H1 (cell line): ENCODE data around the gene HMCN2. TPM values are rescaled to one million over a fixed set of nuclear protein-coding genes. Genes with fewer than 3 reads are reported as not detected.

Experiments
- HDAC2 ChIP-seq, 2 experiments: fragments of 300-600 bp in 1 of 2; sonication (generic) in 1 of 2; IDR thresholded peaks; 2 replicates each; pipeline ENCODE4 v1.6.1; 2011 to 2012; ENCODE audit warnings: low read depth in 2 of 2, low read length in 2 of 2, mild to moderate bottlenecking in 2 of 2, moderate library complexity in 2 of 2, borderline replicate concordance in 1 of 2, inconsistent platforms in 1 of 2
- polyA plus RNA-seq, 7 experiments: library from polyadenylated mRNA; depleted of rRNA in 3 of 7; stranded (reverse) in 5 of 7; unstranded in 2 of 7; fragments of >200 nt in 5 of 7; fragments of 200-250 nt in 2 of 7; gene quantifications; 1 replicate in 5 of 7; 2 replicates in 1 of 7; 4 replicates in 1 of 7; pipeline versions ENCODE4 v1.2.1 to v1.2.3, GENCODE V29; 2011 to 2013; ENCODE audit warnings: missing spikeins in 2 of 7, mixed read lengths in 2 of 7
- total RNA-seq: library from RNA; stranded (reverse); fragmentation: NEBNext Ultra II Directional; extraction: Animal tissue kit (Norgen Biotek cat#: 25700); gene quantifications from 2 replicates; pipeline ENCODE4 v1.2.1, GENCODE V29; 2021
- TF ChIP-seq, protein P1 (sequence below): fragments of 300-600 bp; sonication (generic); IDR thresholded peaks from 2 replicates; pipeline ENCODE4 v1.7.1; 2012; ENCODE audit warnings: low read length, moderate library complexity, mild to moderate bottlenecking, inconsistent platforms; ENCODE audit not compliant: insufficient replicate concordance
- TF ChIP-seq, protein P2 (sequence below): IDR thresholded peaks from 2 replicates; pipeline ENCODE4 v1.6.1; 2012; ENCODE audit warnings: inconsistent platforms

Gene HMCN2
- total and polyA plus RNA-seq, 2 of the 8 experiments (the other 6 are each of a cell fraction or from before 2014, with no cell fraction given): 5.0 to 9.1 TPM

DNA sequence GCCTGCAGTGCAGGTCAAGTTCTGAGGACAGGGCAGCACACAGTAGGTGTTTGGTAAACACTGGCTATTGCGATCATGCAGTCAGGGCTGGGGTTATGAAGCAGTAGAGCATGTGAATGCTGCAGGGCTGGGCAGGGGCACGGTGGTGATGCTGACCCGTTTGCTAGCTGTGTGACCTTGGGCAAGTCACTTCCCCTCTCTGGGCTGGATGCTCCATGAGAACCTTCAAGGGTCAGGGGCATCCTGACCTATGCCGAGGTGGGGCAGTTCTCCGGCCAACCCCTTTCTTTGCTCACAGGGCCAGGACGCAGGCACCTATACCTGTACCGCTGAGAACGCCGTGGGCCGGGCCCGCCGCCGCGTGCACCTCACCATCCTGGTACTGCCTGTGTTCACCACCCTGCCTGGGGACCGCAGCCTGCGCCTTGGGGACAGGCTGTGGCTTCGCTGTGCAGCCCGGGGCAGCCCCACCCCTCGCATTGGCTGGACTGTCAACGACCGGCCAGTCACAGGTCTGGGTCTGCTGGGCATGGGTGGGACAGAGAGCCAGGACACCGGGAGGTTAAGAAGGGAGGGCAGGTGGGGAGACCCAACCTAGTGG, 140.2 kb downstream of the HMCN2 start (continued):
- TF ChIP-seq, protein P1, sequence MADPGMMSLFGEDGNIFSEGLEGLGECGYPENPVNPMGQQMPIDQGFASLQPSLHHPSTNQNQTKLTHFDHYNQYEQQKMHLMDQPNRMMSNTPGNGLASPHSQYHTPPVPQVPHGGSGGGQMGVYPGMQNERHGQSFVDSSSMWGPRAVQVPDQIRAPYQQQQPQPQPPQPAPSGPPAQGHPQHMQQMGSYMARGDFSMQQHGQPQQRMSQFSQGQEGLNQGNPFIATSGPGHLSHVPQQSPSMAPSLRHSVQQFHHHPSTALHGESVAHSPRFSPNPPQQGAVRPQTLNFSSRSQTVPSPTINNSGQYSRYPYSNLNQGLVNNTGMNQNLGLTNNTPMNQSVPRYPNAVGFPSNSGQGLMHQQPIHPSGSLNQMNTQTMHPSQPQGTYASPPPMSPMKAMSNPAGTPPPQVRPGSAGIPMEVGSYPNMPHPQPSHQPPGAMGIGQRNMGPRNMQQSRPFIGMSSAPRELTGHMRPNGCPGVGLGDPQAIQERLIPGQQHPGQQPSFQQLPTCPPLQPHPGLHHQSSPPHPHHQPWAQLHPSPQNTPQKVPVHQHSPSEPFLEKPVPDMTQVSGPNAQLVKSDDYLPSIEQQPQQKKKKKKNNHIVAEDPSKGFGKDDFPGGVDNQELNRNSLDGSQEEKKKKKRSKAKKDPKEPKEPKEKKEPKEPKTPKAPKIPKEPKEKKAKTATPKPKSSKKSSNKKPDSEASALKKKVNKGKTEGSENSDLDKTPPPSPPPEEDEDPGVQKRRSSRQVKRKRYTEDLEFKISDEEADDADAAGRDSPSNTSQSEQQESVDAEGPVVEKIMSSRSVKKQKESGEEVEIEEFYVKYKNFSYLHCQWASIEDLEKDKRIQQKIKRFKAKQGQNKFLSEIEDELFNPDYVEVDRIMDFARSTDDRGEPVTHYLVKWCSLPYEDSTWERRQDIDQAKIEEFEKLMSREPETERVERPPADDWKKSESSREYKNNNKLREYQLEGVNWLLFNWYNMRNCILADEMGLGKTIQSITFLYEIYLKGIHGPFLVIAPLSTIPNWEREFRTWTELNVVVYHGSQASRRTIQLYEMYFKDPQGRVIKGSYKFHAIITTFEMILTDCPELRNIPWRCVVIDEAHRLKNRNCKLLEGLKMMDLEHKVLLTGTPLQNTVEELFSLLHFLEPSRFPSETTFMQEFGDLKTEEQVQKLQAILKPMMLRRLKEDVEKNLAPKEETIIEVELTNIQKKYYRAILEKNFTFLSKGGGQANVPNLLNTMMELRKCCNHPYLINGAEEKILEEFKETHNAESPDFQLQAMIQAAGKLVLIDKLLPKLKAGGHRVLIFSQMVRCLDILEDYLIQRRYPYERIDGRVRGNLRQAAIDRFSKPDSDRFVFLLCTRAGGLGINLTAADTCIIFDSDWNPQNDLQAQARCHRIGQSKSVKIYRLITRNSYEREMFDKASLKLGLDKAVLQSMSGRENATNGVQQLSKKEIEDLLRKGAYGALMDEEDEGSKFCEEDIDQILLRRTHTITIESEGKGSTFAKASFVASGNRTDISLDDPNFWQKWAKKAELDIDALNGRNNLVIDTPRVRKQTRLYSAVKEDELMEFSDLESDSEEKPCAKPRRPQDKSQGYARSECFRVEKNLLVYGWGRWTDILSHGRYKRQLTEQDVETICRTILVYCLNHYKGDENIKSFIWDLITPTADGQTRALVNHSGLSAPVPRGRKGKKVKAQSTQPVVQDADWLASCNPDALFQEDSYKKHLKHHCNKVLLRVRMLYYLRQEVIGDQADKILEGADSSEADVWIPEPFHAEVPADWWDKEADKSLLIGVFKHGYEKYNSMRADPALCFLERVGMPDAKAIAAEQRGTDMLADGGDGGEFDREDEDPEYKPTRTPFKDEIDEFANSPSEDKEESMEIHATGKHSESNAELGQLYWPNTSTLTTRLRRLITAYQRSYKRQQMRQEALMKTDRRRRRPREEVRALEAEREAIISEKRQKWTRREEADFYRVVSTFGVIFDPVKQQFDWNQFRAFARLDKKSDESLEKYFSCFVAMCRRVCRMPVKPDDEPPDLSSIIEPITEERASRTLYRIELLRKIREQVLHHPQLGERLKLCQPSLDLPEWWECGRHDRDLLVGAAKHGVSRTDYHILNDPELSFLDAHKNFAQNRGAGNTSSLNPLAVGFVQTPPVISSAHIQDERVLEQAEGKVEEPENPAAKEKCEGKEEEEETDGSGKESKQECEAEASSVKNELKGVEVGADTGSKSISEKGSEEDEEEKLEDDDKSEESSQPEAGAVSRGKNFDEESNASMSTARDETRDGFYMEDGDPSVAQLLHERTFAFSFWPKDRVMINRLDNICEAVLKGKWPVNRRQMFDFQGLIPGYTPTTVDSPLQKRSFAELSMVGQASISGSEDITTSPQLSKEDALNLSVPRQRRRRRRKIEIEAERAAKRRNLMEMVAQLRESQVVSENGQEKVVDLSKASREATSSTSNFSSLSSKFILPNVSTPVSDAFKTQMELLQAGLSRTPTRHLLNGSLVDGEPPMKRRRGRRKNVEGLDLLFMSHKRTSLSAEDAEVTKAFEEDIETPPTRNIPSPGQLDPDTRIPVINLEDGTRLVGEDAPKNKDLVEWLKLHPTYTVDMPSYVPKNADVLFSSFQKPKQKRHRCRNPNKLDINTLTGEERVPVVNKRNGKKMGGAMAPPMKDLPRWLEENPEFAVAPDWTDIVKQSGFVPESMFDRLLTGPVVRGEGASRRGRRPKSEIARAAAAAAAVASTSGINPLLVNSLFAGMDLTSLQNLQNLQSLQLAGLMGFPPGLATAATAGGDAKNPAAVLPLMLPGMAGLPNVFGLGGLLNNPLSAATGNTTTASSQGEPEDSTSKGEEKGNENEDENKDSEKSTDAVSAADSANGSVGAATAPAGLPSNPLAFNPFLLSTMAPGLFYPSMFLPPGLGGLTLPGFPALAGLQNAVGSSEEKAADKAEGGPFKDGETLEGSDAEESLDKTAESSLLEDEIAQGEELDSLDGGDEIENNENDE: no peak
- no peak for TF ChIP-seq HDAC2 (IDR thresholded peaks at IDR 0.05; ENCODE audit: borderline replicate concordance in 1 of 2, low read depth in 2 of 2, low read length in 2 of 2)
- TF ChIP-seq, protein P2, sequence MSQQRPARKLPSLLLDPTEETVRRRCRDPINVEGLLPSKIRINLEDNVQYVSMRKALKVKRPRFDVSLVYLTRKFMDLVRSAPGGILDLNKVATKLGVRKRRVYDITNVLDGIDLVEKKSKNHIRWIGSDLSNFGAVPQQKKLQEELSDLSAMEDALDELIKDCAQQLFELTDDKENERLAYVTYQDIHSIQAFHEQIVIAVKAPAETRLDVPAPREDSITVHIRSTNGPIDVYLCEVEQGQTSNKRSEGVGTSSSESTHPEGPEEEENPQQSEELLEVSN: no peak
